AG04450 (cell line): ENCODE data around the gene WRAP73. TPM values are rescaled to one million over a fixed set of nuclear protein-coding genes. Genes with fewer than 3 reads are reported as not detected.

Source experiments
- CTCF ChIA-PET: fragments of 300-600, 350-600 bp; formaldehyde crosslinking; extraction: SDS; loops from one replicate; lab custom pipeline; 2022; ENCODE audit warnings: antibody characterized with exemption, inconsistent platforms; lab: Charles Lee
- POLR2A ChIA-PET: fragments of 350-600 bp; formaldehyde crosslinking; extraction: SDS; loops from one replicate; lab custom pipeline; 2021; ENCODE audit warnings: antibody characterized with exemption, inconsistent platforms; lab: Yijun Ruan, JAX
- DNase-seq: peaks from one replicate; pipeline ENCODE4 v3.0.0-alpha.2; 2011; ENCODE audit warnings: low read depth, low spot score
- H3K27ac ChIP-seq: one replicate; pipeline ENCODE4 v1.5.1; 2012; ENCODE audit warnings: low read depth, low read length, control low read depth
- H3K27me3 ChIP-seq: one replicate; pipeline ENCODE4 v1.6.0; 2012; ENCODE audit warnings: low read length; ENCODE audit not compliant: control insufficient read depth, insufficient read depth
- H3K4me3 ChIP-seq: 2 replicates; pipeline ENCODE4 v1.5.1; 2011; ENCODE audit warnings: mild to moderate bottlenecking, low read depth, low read length, control low read depth
- H3K9me3 ChIP-seq: 2 replicates; pipeline ENCODE4 v1.5.1; 2012; ENCODE audit warnings: low read length; ENCODE audit not compliant: control insufficient read depth, insufficient read depth
- polyA minus RNA-seq: library from RNA; depleted of rRNA, polyadenylated mRNA; stranded (reverse); fragments of >200 nt; gene quantifications from 2 replicates; pipeline ENCODE4 v1.2.3, GENCODE V29; 2011; rRNA and poly(A)+ RNA removed
- polyA plus RNA-seq: library from polyadenylated mRNA; depleted of rRNA; stranded (reverse); fragments of >200 nt; gene quantifications from 2 replicates; pipeline ENCODE4 v1.2.3, GENCODE V29; 2011; rRNA removed
- TF ChIP-seq, protein P1 (sequence below): IDR thresholded peaks from 2 replicates; pipeline ENCODE4 v1.5.1; 2011; ENCODE audit warnings: low read depth, low read length, control low read depth, inconsistent platforms

WRAP73 gene, protein sequence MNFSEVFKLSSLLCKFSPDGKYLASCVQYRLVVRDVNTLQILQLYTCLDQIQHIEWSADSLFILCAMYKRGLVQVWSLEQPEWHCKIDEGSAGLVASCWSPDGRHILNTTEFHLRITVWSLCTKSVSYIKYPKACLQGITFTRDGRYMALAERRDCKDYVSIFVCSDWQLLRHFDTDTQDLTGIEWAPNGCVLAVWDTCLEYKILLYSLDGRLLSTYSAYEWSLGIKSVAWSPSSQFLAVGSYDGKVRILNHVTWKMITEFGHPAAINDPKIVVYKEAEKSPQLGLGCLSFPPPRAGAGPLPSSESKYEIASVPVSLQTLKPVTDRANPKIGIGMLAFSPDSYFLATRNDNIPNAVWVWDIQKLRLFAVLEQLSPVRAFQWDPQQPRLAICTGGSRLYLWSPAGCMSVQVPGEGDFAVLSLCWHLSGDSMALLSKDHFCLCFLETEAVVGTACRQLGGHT
- polyA plus RNA-seq: 14.1 and 16.7 TPM in 2 replicates
- 14.6 and 21.1 TPM in 2 replicates for polyA minus RNA-seq

DNA sequence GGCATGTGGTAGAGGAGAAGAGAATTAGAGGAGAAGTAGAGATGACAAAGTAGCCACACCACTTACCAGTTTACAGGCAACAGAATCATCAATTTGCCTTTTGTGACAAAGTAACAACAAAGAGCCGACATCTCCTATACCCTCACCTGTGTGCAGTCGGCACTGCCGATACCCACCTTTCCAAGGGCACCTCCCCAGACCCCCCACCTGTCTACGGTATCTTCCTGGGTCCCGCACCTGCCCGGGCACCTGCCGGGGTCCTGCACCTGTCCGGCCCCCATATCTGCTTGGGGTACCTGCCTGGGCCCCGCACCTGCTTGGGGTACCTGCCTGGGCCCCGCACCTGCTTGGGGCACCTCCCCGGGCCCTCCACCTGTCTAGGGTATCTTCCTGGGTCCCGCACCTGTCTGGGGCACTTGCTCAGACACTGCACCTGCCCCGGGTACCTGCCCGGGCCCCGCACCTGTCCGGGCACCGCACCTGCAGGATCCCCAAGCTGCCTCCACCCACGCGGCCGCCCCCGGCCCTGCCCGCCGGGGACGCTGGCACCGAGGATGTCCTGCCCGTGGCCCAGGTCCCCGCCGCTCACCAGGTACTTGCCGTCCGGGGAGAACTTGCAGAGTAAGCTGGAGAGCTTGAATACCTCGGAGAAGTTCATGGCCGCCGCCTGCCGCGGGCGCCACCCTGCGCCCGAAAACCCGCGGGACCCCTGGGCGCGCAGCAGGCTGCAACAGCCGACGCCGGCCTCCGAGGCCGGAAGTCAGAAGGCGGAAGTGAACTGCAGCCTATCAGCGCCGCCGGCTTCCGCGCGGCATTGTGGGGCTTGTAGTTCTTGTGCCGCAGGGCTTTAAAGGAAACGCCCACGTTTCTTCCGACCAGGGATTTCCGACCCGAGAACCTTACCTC lies at the start of gene WRAP73:
WRAP73 (minus strand) TSS at position 762 of the 906 bp plus-strand sequence; CDS start at position 658, 104 bp downstream.
- DNase-seq: peak; percentile 75
- ChIA-PET POLR2A (no interaction called here), CTCF (interaction anchor here (0.8 to 1.8 kb wide), 3 partner anchors 23 to 159 kb away, joined by 4 to 5 read pairs (median 4); no protein-coding TSS in a partner anchor)
- Histone ChIP-seq H3K27me3 (peaks cover 35% of the 10 kb centered on the region), H3K27ac (no peak within 1 kb of the TSS), H3K9me3 (peaks cover 4% of the 10 kb centered on the region; the same call in 1 of the 2 replicates), H3K4me3 (peak within 1 kb of the TSS; percentile 83)
- TF ChIP-seq, protein P1, sequence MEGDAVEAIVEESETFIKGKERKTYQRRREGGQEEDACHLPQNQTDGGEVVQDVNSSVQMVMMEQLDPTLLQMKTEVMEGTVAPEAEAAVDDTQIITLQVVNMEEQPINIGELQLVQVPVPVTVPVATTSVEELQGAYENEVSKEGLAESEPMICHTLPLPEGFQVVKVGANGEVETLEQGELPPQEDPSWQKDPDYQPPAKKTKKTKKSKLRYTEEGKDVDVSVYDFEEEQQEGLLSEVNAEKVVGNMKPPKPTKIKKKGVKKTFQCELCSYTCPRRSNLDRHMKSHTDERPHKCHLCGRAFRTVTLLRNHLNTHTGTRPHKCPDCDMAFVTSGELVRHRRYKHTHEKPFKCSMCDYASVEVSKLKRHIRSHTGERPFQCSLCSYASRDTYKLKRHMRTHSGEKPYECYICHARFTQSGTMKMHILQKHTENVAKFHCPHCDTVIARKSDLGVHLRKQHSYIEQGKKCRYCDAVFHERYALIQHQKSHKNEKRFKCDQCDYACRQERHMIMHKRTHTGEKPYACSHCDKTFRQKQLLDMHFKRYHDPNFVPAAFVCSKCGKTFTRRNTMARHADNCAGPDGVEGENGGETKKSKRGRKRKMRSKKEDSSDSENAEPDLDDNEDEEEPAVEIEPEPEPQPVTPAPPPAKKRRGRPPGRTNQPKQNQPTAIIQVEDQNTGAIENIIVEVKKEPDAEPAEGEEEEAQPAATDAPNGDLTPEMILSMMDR: peak; percentile 36; the same call in 1 of the 2 replicates

DNA sequence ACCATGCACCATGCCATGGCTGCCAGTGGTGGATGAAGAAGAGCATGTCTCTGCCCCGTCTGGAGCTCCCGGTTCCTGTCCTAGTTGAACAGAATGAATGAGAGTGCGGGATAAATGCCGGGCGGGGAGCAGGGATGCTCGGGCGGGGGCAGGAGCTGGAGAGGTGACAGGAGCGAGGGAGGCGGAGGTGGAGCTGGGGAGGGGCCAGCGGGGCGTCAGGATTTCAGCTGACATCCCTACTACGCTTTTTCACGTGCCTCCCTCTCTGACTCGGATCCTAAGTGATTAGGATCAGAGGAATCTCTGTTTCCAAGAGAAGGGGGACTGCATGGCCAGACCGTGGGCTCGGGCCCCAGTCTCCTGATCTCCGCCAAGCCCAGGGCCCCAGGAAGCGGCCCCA lies 49.7 kb upstream of the WRAP73 start:
- no peak for DNase-seq
- CTCF ChIA-PET: interaction anchor here (1.6 kb wide), 1 partner anchor 25 kb away, joined by 9 read pairs; no protein-coding TSS in a partner anchor
- Histone ChIP-seq H3K27ac (no peak overlapping the region), H3K9me3 (peaks cover 3% of the 10 kb centered on the region; the same call in 1 of the 2 replicates), H3K27me3 (peaks cover 21% of the 10 kb centered on the region), H3K4me3 (no peak overlapping the region)
- POLR2A ChIA-PET: no interaction called here
- TF ChIP-seq, protein P1: no peak

DNA sequence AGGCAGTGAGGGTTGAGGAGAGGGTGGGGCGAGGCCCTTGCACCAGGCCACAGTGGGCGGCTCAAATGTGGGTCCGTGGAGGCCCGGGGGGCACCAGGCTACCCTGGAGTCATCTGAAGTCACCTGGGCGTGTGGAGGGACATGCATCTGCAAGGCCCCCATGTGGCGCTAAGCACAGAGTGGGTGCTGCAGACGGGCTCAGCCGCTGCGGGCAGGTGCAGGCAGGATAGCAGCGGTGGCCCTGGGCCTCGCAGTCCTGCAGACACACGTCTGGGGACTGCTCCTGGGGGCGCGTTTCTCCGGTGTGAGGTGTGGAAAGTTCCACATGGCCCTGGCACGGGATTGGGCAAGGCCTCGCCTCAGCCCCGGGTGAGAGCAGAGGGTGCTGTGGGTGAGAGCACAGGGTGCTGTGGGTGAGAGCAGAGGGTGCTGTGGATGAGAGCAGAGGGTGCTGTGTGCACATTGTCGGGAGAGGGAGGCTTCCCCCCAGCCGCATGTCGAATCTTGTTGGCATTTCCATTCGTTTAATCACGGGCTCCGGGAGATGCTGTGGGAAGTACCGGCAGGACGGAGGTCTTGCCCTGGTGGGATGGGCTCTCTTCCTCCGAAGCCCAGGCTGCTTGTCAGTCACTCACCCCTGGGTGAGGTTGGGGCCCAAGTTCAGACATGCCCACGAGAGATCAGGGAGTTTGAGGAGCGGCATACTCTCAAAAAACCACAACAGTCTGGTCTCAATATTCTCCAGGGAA lies 48.9 kb upstream of the WRAP73 start:
- POLR2A ChIA-PET: no interaction called here
- Histone ChIP-seq H3K27me3 (peaks cover 21% of the 10 kb centered on the region), H3K27ac (no peak overlapping the region), H3K9me3 (peaks cover 4% of the 10 kb centered on the region; the same call in 1 of the 2 replicates), H3K4me3 (no peak overlapping the region)
- no peak for DNase-seq
- CTCF ChIA-PET: interaction anchor here (1.6 kb wide), 1 partner anchor 25 kb away, joined by 9 read pairs; no protein-coding TSS in a partner anchor
- TF ChIP-seq, protein P1: no peak

DNA sequence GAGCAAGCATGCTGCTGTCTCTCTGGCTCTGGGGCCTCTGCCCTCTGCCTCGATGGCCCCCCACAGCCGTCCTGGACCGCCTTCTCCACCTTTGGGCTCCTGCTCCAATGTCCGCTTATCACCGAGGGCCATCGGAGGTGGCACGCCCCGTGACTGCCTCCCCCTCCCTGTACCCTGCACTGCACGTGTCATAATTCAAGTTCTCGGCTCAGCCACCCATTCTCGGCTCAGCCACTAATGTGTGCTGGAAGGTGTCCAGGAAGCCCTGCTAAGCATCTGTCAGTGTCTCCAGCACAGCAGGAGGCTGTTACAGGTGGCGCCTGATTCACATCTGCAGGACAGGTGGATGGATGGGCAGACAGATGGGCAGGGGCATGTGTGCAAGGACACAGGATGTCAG lies 47.9 kb upstream of the WRAP73 start:
- H3K27me3 ChIP-seq: peaks cover 21% of the 10 kb centered on the region
- H3K27ac ChIP-seq: no peak overlapping the region
- DNase-seq: no peak
- H3K4me3 ChIP-seq: no peak overlapping the region
- peaks cover 4% of the 10 kb centered on the region; the same call in 1 of the 2 replicates for H3K9me3 ChIP-seq
- ChIA-PET CTCF (no interaction called here), POLR2A (no interaction called here)
- TF ChIP-seq, protein P1: no peak
